NCI-H128 (cell line): ENCODE measurements around the gene GSN.

Experiments used
- DNase-seq: peaks from one replicate; lab custom pipeline; 2025; ENCODE audit not compliant: unreplicated experiment; lab: John Stamatoyannopoulos, UW

GSN gene

DNA sequence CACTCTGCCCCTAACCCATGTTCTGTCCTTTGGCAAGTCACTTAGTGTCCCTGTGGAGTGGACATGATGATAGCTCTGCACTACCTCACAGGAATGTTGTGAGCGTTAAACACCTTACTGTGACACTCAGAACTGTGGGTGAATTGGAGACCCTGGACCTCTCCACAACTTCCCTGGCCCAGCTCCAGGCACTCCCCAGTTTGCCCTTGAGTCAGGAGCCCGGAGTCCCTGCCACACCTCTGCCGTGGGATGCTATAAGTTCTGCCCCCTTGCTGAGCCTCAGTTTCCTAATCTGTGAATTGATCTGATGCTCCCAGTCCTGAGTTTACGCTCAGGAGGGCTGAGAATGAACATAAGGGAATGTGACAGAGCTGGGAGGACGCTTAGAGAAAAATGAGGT lies 34.4 kb downstream of the GSN start:
- no peak for DNase-seq

- no peak for DNase-seq
These were observed 34.8 kb downstream of the GSN start for GRCh38 chr9:121302786-121303185.

GRCh38 chr9:121303456-121304451 lies 35.8 kb downstream of the GSN start:
- DNase-seq, result no peak

- DNase-seq, result no peak
These were observed 36.7 kb downstream of the GSN start for GRCh38 chr9:121304707-121305106.

GRCh38 chr9:121305269-121305994 lies 37.5 kb downstream of the GSN start:
- no peak for DNase-seq

DNA sequence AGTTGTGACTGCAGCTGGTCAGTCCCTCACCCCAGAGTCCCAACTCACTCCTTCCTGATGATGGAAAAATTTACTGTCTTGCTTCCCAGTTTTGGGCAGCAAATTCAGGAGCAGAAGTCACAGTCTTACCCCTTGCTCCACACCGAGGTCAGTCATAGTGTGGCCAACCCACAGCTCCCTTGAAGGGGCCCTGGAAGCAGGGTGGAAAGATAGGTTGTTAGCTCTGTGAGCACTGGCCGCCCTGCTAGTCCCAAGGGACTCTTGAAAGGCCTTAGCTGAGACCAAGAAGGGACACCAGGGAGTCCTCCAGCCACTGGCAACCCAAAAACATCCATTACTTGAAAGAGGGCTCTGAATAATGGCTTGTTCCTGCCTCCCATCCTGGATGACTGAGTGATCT lies 40.0 kb downstream of the GSN start:
- no peak for DNase-seq

DNA sequence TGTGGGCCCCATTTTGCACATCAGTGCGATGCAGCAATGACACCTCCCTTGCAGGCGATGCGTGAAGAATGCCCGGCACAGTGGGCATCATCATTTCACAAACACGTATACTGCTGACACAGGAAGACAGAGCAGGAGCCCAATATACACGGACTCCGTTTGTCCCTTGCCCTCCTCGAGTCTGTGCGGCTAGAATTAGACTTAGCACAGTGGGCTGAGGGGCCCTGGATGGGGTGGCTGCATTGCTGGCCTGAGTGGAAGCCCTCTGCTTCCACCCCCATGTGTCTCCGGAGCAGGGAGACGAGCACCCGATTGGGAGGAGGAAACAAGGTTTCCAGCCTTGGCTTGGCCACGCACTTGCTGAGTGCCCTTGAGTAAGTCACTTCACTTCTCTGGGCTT lies 40.8 kb downstream of the GSN start:
- no peak for DNase-seq

GRCh38 chr9:121309171-121309570 lies 41.2 kb downstream of the GSN start:
- no peak for DNase-seq

DNA sequence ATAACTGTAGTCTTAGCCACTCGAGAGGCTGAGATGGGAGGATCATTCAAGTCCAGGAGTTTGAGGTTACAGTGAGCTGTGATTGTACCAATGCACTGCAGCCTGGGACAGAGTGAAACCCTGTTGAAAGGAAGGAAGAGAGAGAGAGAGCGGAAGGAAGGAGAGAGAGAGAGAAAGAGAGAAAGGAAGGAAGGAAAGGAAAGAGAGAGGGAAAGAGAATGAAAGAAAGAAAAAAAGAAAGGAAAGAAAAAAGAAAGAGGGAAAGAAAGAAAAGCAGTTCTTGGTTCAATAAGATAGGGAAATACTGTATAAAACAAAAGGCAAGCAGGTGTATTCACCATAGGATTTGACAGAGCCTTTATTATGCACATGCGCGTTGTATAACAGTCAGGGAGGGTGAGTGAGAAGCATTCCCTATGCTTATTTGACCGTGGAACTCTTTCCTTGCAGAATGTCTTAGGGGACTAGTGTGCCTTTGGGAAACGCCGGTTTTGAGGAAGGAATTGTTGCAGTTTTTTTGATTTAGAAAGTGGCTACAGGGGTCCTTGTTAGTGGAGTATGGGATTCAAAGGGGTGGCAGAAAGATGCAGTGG lies 42.0 kb downstream of the GSN start:
- no peak for DNase-seq

GRCh38 chr9:121310571-121310970 lies 42.6 kb downstream of the GSN start:
- DNase-seq, result no peak

DNA sequence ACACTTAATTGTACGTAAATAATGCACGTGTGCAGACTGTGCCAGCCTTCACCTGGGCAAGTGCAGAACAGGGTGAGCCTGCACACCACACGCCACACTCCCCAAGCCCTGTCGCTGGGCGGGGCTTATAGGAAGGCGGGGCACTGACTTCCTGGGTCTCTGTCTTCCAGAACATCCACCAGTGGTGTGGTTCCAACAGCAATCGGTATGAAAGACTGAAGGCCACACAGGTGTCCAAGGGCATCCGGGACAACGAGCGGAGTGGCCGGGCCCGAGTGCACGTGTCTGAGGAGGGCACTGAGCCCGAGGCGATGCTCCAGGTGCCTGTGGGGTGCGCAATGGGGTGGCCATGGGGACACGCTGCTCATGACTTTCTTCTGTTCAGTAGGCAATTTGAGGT lies 44.2 kb downstream of the GSN start:
- DNase-seq, result no peak

DNA sequence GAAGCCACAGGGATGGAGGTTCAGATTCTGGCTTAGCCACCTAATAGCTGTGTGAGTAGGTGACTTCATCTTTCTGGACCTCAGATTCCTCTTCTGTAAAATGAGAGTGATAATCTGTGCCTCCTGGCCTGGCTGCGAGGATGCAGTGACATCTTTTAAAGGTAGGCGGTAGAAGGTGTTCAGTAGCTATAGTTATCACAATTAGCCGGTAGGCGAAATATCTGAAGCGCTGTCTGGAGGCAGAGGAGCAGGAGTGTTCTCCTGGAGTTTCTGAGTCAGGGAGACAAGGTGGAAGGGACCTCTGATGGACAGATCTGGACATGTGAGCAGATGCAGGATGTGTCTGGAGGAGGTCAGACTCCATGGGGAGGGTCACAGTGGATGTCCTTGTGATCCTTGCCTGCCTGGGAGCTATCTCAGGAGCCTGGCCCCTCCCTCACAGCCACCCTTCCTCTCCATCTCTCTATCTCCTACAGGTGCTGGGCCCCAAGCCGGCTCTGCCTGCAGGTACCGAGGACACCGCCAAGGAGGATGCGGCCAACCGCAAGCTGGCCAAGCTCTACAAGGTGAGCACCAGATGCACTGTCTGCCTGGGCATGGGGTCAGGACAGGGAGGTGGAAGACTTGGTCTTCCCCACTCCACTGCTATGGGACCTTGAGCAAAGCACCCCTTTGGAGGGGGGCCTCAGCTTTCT lies 45.6 kb downstream of the GSN start:
- no peak for DNase-seq

DNA sequence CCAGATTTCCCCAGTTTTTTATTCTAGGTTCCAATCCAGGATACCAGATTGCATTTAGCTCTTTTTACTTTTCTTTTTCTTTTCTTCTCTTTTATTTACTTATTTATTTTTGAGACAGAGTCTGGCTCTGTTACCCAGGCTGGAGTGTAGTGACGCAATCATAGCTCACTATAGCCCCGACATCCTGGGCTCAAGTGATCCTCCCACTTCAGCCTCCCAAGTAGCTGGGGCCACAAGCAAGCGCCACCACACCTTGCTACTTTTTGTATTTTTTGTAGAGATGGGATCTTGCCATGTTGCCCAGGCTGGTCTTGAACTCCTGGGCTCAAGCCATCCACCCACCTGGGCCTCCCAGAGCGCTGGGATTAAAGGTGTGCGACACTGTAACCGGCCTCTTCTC lies 48.4 kb downstream of the GSN start:
- no peak for DNase-seq

- DNase-seq, result no peak
These were observed 49.0 kb downstream of the GSN start for GRCh38 chr9:121316852-121317373.

DNA sequence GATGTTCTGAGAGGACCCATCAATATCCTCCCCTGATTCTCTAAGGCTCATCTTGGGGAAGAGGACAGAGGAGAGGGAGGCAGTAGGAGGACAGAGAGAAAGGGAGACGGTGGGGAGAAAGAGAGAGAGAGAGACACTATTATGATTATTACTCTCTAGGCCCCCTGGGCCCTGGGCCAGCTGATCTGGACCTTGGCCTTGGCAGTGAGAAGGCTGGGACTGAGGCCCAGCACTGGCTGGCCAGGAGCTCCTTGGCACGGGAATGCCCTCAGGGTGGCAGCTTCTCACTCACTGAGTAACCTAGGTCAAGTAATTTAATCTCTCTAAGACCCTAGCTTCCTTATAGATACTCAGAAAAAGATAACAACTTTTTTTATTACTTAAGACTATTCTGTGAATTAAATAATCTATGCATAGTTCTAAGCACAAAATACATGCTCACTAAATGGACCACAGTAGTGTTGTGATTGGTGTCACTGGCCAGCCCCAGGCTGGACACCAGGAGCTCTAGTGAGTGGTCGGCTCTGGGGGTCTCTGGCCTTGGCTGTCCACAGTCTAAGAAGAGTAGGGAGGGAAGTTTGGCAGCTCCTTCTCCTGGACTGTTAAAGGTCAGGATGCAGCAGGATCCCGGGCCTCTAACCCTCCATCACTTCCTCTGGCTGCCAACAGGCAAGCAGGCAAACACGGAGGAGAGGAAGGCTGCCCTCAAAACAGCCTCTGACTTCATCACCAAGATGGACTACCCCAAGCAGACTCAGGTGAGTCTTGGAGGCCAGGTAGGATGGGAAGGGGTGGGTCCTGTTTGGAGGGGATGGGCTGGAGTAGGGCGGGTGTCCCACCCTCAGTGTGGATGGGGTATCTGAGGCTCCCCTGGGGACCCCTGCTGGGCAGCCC lies 50.0 kb downstream of the GSN start:
- DNase-seq, result no peak

GRCh38 chr9:121318631-121319382 lies 50.8 kb downstream of the GSN start:
- DNase-seq, result no peak

- no peak for DNase-seq
These were observed 51.4 kb downstream of the GSN start for GRCh38 chr9:121319383-121319780.

- no peak for DNase-seq
These were observed 53.1 kb downstream of the GSN start for GRCh38 chr9:121321016-121321503.
